ENCODE measurements around the gene B4GALT2.

GRCh38 chr1:43973981-43974442 is 5.0 kb upstream of the B4GALT2 start:
- TF ChIP-seq YY1 (IDR thresholded peaks at IDR 0.05; ENCODE audit: insufficient read depth, insufficient read length) (no peak), SUZ12 (IDR thresholded peaks at IDR 0.05; ENCODE audit: extremely low read depth, insufficient read depth, insufficient read length) (no peak)

Data from NT2/D1 (cell line).